Measurements from ENCODE around the gene ALCAM.

Gene ALCAM

GRCh38 chr3:105431200-105431599 is 64.5 kb downstream of the ALCAM start:
- H3K4me3 ChIP-seq = no peak overlapping the region
- peaks cover 0 to 13% (median 0%) of the 10 kb centered on the region in 10 experiments; a peak in 6 of 20 replicates for H3K4me1 ChIP-seq
- no peak for TF ChIP-seq Cebpa-rat (IDR thresholded peaks at IDR 0.05)
- H3K4me2 ChIP-seq = no peak overlapping the region
- H3K27ac ChIP-seq = no peak overlapping the region
- peaks cover 0 to 14% (median 0%) of the 10 kb centered on the region in 11 experiments; a peak in 3 of 22 replicates for H3K36me3 ChIP-seq
- H3K27me3 ChIP-seq = no peaks in the 10 kb centered on the region
- H3K9ac ChIP-seq = no peak overlapping the region
- peaks cover 0 to 15% (median 9%) of the 10 kb centered on the region in 11 experiments; a peak in 15 of 22 replicates for H3K9me3 ChIP-seq (replicated peaks in 1 of 11)
- H4K20me1 ChIP-seq = peaks cover 0 to 68% (median 0%) of the 10 kb centered on the region in 11 experiments; a peak in 8 of 22 replicates

GRCh38 chr3:105435277-105435676 is 68.6 kb downstream of the ALCAM start:
- no peak for TF ChIP-seq Cebpa-rat (IDR thresholded peaks at IDR 0.05)
- no peak overlapping the region for H3K9ac ChIP-seq
- H3K36me3 ChIP-seq = peaks cover 0 to 14% (median 0%) of the 10 kb centered on the region in 11 experiments; a peak in 3 of 22 replicates
- no peaks in the 10 kb centered on the region for H3K27me3 ChIP-seq
- H3K4me1 ChIP-seq = peaks cover 0 to 11% (median 0%) of the 10 kb centered on the region in 10 experiments; a peak in 6 of 20 replicates
- H3K4me3 ChIP-seq = no peak overlapping the region
- peaks cover 0 to 15% (median 9%) of the 10 kb centered on the region in 11 experiments; a peak in 15 of 22 replicates for H3K9me3 ChIP-seq (replicated peaks in 1 of 11)
- peaks cover 0 to 62% (median 0%) of the 10 kb centered on the region in 11 experiments; a peak in 5 of 22 replicates for H4K20me1 ChIP-seq
- H3K27ac ChIP-seq = no peak overlapping the region
- H3K4me2 ChIP-seq = no peak overlapping the region

DNA sequence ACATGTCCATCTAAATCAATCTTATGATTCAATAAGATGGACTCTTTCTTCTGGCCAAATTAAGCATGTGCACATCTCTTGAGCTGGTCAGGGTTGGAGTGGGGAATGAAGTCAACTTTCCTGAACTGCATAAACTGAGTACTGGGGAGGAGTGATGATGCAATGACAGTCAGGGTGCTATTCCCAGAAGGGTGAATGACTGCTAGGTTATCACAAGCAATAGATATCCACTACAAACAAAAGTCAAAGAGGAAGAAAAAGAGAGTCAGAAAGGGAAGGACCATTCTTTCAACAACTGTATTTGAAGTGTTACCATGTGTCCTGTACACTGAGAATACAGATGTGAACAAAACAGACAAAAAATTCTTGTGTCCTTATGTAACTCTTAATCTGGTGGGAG is 70.0 kb downstream of the ALCAM start:
- Histone ChIP-seq H3K27me3 (no peaks in the 10 kb centered on the region), H3K4me3 (no peak overlapping the region), H3K9me3 (replicated peaks in 1 of 11) (peaks cover 0 to 15% (median 9%) of the 10 kb centered on the region in 11 experiments; a peak in 15 of 22 replicates), H3K9ac (no peak overlapping the region), H4K20me1 (peaks cover 0 to 60% (median 0%) of the 10 kb centered on the region in 11 experiments; a peak in 3 of 22 replicates), H3K27ac (no peak overlapping the region), H3K4me1 (no peaks in the 10 kb centered on the region), H3K36me3 (peaks cover 0 to 14% (median 0%) of the 10 kb centered on the region in 11 experiments; a peak in 3 of 22 replicates), H3K4me2 (no peak overlapping the region)
- no peak for TF ChIP-seq Cebpa-rat (IDR thresholded peaks at IDR 0.05)

- TF ChIP-seq Cebpa-rat (IDR thresholded peaks at IDR 0.05) = no peak
- Histone ChIP-seq H3K4me3 (no peak overlapping the region), H3K27me3 (no peaks in the 10 kb centered on the region), H3K4me2 (no peak overlapping the region), H3K27ac (no peak overlapping the region), H3K4me1 (no peaks in the 10 kb centered on the region), H4K20me1 (peaks cover 0 to 43% (median 0%) of the 10 kb centered on the region in 11 experiments; a peak in 2 of 22 replicates), H3K9me3 (replicated peaks in 1 of 11) (peaks cover 0 to 11% (median 9%) of the 10 kb centered on the region in 11 experiments; a peak in 15 of 22 replicates), H3K36me3 (peaks cover 0 to 10% (median 0%) of the 10 kb centered on the region in 11 experiments; a peak in 4 of 22 replicates), H3K9ac (no peak overlapping the region)
Measured at GRCh38 chr3:105440113-105440512, 73.4 kb downstream of the ALCAM start.

- H3K9me3 ChIP-seq (replicated peaks in 1 of 11) = no peaks in the 10 kb centered on the region
- H4K20me1 ChIP-seq = peaks cover 0 to 50% (median 0%) of the 10 kb centered on the region in 11 experiments; a peak in 7 of 22 replicates
- H3K36me3 ChIP-seq = no peaks in the 10 kb centered on the region; a peak in 1 of 22 replicates
- H3K27ac ChIP-seq = no peak overlapping the region
- no peak overlapping the region for H3K9ac ChIP-seq
- H3K4me1 ChIP-seq = no peaks in the 10 kb centered on the region
- no peak overlapping the region for H3K4me2 ChIP-seq
- H3K27me3 ChIP-seq = no peaks in the 10 kb centered on the region
- no peak overlapping the region for H3K4me3 ChIP-seq
- TF ChIP-seq Cebpa-rat (IDR thresholded peaks at IDR 0.05) = no peak
Measured at GRCh38 chr3:105444725-105445124, 78.0 kb downstream of the ALCAM start.

- Histone ChIP-seq H3K27ac (no peak overlapping the region), H3K9me3 (replicated peaks in 1 of 11) (peaks cover 0 to 8% (median 0%) of the 10 kb centered on the region in 11 experiments; a peak in 1 of 22 replicates), H3K4me3 (no peak overlapping the region), H3K9ac (no peak overlapping the region), H3K4me2 (no peak overlapping the region), H4K20me1 (peaks cover 0 to 51% (median 0%) of the 10 kb centered on the region in 11 experiments; a peak in 7 of 22 replicates), H3K4me1 (no peaks in the 10 kb centered on the region), H3K36me3 (no peaks in the 10 kb centered on the region), H3K27me3 (no peaks in the 10 kb centered on the region)
- no peak for TF ChIP-seq Cebpa-rat (IDR thresholded peaks at IDR 0.05)
Measured at GRCh38 chr3:105448338-105448982, 81.8 kb downstream of the ALCAM start.

DNA sequence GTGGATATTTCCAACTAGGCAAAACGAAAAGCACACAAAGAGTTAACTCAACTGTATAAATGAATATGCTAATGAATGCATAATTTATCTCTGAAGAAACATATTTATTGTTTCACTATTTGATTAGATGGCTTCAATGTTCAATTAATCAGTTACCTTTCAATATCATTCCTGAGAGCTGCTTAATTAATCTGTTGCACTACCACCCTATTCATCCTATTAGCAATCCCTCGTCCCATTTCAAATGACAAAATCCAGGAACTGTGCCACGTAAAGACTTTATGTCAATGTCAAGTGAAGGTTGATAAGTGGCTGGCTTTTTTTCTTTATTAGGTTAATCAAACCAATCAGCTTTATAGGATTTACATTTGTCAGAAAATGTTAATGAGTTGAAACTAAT is 82.7 kb downstream of the ALCAM start:
- H4K20me1 ChIP-seq = peaks cover 0 to 52% (median 0%) of the 10 kb centered on the region in 11 experiments; a peak in 7 of 22 replicates
- no peak overlapping the region for H3K4me2 ChIP-seq
- no peaks in the 10 kb centered on the region for H3K27me3 ChIP-seq
- H3K27ac ChIP-seq = no peak overlapping the region
- no peak overlapping the region for H3K9ac ChIP-seq
- H3K4me3 ChIP-seq = no peak overlapping the region
- no peak for TF ChIP-seq Cebpa-rat (IDR thresholded peaks at IDR 0.05)
- no peaks in the 10 kb centered on the region; a peak in 1 of 22 replicates for H3K36me3 ChIP-seq
- H3K9me3 ChIP-seq (replicated peaks in 1 of 11) = peaks cover 0 to 9% (median 0%) of the 10 kb centered on the region in 11 experiments; a peak in 2 of 22 replicates
- H3K4me1 ChIP-seq = no peaks in the 10 kb centered on the region

DNA sequence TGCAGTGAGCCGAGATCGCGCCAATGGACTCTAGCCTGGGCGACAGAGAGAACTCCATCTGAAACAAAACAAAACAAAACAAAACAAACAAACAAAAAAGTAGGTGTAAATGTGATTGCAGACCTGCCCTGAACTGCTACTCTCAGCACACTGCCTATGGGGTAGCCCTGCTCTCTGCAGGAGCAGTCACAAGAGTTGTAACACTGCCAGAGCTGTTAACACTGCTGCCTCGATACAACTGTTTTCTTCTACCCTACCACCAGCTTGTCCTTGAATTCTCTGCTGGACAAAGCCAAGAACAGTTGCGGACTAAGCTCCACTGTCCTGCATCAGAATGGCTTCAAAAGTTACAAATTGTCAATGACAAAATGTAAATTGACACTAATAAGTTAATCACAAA is 89.3 kb downstream of the ALCAM start:
- H3K9ac ChIP-seq = no peak overlapping the region
- TF ChIP-seq Cebpa-rat (IDR thresholded peaks at IDR 0.05) = no peak
- H3K27ac ChIP-seq = no peak overlapping the region
- peaks cover 0 to 82% (median 0%) of the 10 kb centered on the region in 11 experiments; a peak in 7 of 22 replicates for H4K20me1 ChIP-seq
- H3K4me3 ChIP-seq = no peak overlapping the region
- H3K27me3 ChIP-seq = no peaks in the 10 kb centered on the region
- peaks cover 0 to 3% (median 0%) of the 10 kb centered on the region in 11 experiments; a peak in 1 of 22 replicates for H3K36me3 ChIP-seq
- H3K4me2 ChIP-seq = no peak overlapping the region
- H3K9me3 ChIP-seq (replicated peaks in 1 of 11) = peaks cover 0 to 9% (median 0%) of the 10 kb centered on the region in 11 experiments; a peak in 3 of 22 replicates
- peaks cover 0 to 10% (median 0%) of the 10 kb centered on the region in 10 experiments; a peak in 1 of 20 replicates for H3K4me1 ChIP-seq

- Histone ChIP-seq H3K4me1 (peaks cover 0 to 10% (median 0%) of the 10 kb centered on the region in 10 experiments; a peak in 1 of 20 replicates), H3K9me3 (replicated peaks in 1 of 11) (peaks cover 0 to 3% (median 0%) of the 10 kb centered on the region in 11 experiments; a peak in 2 of 22 replicates), H3K4me2 (no peak overlapping the region), H3K9ac (no peak overlapping the region), H3K4me3 (no peak overlapping the region), H4K20me1 (peaks cover 0 to 97% (median 0%) of the 10 kb centered on the region in 11 experiments; a peak in 7 of 22 replicates), H3K27ac (no peak overlapping the region), H3K36me3 (peaks cover 0 to 3% (median 0%) of the 10 kb centered on the region in 11 experiments; a peak in 1 of 22 replicates), H3K27me3 (no peaks in the 10 kb centered on the region)
- TF ChIP-seq Cebpa-rat (IDR thresholded peaks at IDR 0.05) = no peak
Measured at GRCh38 chr3:105458518-105459215, 92.0 kb downstream of the ALCAM start.
